Left lung (tissue), 10 donors: Measurements from ENCODE around the gene BRWD1. TPM values are rescaled to one million over a fixed set of nuclear protein-coding genes. Genes with fewer than 3 reads are reported as not detected.
A peak's percentile ranks its signal among the peaks of the same experiment; 100 is the strongest.

Experiments
- ATAC-seq: fragments of 200-7000 bp; cut with Tn5 transposase; one replicate; pipeline ENCODE4 v1.9.1; 2020; ENCODE audit warnings: moderate library complexity
- DNase-seq, 4 donors: peaks; one replicate each; pipeline ENCODE4 v3.0.0-alpha.2; 2013 to 2020
- H3K27ac ChIP-seq, 2 donors: fragments of 200-600 bp; sonication (generic) in 1 of 2; one replicate each; pipeline versions ENCODE4 v1.5.0 to v1.8.0; 2020 to 2021
- H3K27me3 ChIP-seq, 2 donors: fragments of 200-600 bp; sonication (generic) in 1 of 2; one replicate each; pipeline versions ENCODE4 v1.5.0 to v1.8.0; 2020 to 2021
- H3K36me3 ChIP-seq, 2 donors: fragments of 200-600 bp; sonication (generic) in 1 of 2; one replicate each; pipeline versions ENCODE4 v1.5.0 to v1.8.0; 2020 to 2021
- H3K4me1 ChIP-seq, 2 donors: fragments of 200-600 bp; one replicate each; pipeline ENCODE4 v1.8.0; 2021
- H3K4me3 ChIP-seq, 2 donors: fragments of 200-600 bp; sonication (generic) in 1 of 2; one replicate each; pipeline versions ENCODE4 v1.5.0 to v1.8.0; 2020 to 2021; ENCODE audit warnings: mild to moderate bottlenecking in 1 of 2
- H3K9me3 ChIP-seq, 2 donors: fragments of 200-600 bp; sonication (generic) in 1 of 2; one replicate each; pipeline versions ENCODE4 v1.5.0 to v1.8.0; 2020 to 2021
- CTCF ChIP-seq, 2 donors: fragments of 200-600 bp; sonication (generic) in 1 of 2; IDR thresholded peaks; one replicate each; pipeline versions ENCODE4 v1.5.0 to v1.8.0; 2021; ENCODE audit warnings: antibody characterized with exemption in 2 of 2
- intact Hi-C, 2 donors: fragments of 100-400 bp; cut with DNase I; formaldehyde crosslinking; loops; one replicate each; pipeline versions ENCODE4 v1.11.2 to v1.14.2; 2022
- polyA plus RNA-seq, 6 donors: library from polyadenylated mRNA; unstranded; fragments of 120-200 nt; gene quantifications; one replicate each; pipeline ENCODE4 v1.2.1, GENCODE V29; 2013; ENCODE audit not compliant: insufficient read length in 6 of 6
- total RNA-seq, 2 donors: library from RNA; stranded (reverse); fragmentation: NEBNext Ultra II Directional; extraction: Animal tissue kit (Norgen Biotek cat#: 25700); gene quantifications; one replicate each; pipeline ENCODE4 v1.2.1, GENCODE V29; 2021
- donor health status: DM: no; HTN: yes; CAD: no.
- donor health status: DM: no; HTN: no; CAD: no.

The BRWD1 gene
- total and polyA plus RNA-seq, 8 donors = 33.0 to 54.3 (median 47.3) TPM

GRCh38 chr21:39187141-39187540, 126.3 kb downstream of the BRWD1 start:
- no peak for ATAC-seq
- Histone ChIP-seq H3K4me1 (peaks cover 0 to 16% of the 10 kb centered on the region in 2 donors), H3K36me3 (no peaks in the 10 kb centered on the region), H3K9me3 (no peaks in the 10 kb centered on the region), H3K27me3 (no peaks in the 10 kb centered on the region), H3K27ac (no peak overlapping the region), H3K4me3 (no peak overlapping the region)
- DNase-seq = no peak
- TF ChIP-seq CTCF (IDR thresholded peaks at IDR 0.05) = no peak
- intact Hi-C loops = no loop called here

GRCh38 chr21:39186676-39187075, 126.8 kb downstream of the BRWD1 start:
- intact Hi-C loops = no loop called here
- DNase-seq = no peak
- Histone ChIP-seq H3K4me1 (peaks cover 0 to 21% of the 10 kb centered on the region in 2 donors), H3K27me3 (no peaks in the 10 kb centered on the region), H3K9me3 (no peaks in the 10 kb centered on the region), H3K4me3 (no peak overlapping the region), H3K36me3 (no peaks in the 10 kb centered on the region), H3K27ac (no peak overlapping the region)
- no peak for ATAC-seq
- no peak for TF ChIP-seq CTCF (IDR thresholded peaks at IDR 0.05)

GRCh38 chr21:39185157-39185556, 128.3 kb downstream of the BRWD1 start:
- H3K27me3 ChIP-seq = no peaks in the 10 kb centered on the region
- H3K4me3 ChIP-seq = no peak overlapping the region
- no peak for DNase-seq
- no peak for ATAC-seq
- H3K9me3 ChIP-seq = no peaks in the 10 kb centered on the region
- no peak for TF ChIP-seq CTCF (IDR thresholded peaks at IDR 0.05)
- no peak overlapping the region for H3K27ac ChIP-seq
- H3K36me3 ChIP-seq = no peaks in the 10 kb centered on the region
- peaks cover 0 to 22% of the 10 kb centered on the region in 2 donors for H3K4me1 ChIP-seq
- intact Hi-C loops = no loop called here

GRCh38 chr21:39184050-39184980, 129.1 kb downstream of the BRWD1 start:
- DNase-seq = no peak
- no peaks in the 10 kb centered on the region for H3K27me3 ChIP-seq
- H3K4me1 ChIP-seq = peaks cover 0 to 22% of the 10 kb centered on the region in 2 donors
- H3K27ac ChIP-seq = peak overlapping the region; percentile 91 to 92
- intact Hi-C loops = no loop called here
- no peak for ATAC-seq
- TF ChIP-seq CTCF (IDR thresholded peaks at IDR 0.05) = no peak
- H3K9me3 ChIP-seq = no peaks in the 10 kb centered on the region
- peak overlapping the region; percentile 80 to 94 for H3K4me3 ChIP-seq
- H3K36me3 ChIP-seq = peaks cover 0 to 7% of the 10 kb centered on the region in 2 donors

- Histone ChIP-seq H3K9me3 (no peaks in the 10 kb centered on the region), H3K27ac (peak within 1 kb of the TSS; percentile 91 to 92), H3K36me3 (peaks cover 0 to 16% of the 10 kb centered on the region in 2 donors), H3K27me3 (no peaks in the 10 kb centered on the region), H3K4me1 (peaks cover 0 to 22% of the 10 kb centered on the region in 2 donors), H3K4me3 (peak within 1 kb of the TSS; percentile 80 to 94)
- DNase-seq = peak; percentile 90 to 100 (median 96)
- TF ChIP-seq CTCF (IDR thresholded peaks at IDR 0.05) = no peak
- intact Hi-C loops = no loop called here
- peak; percentile 96 for ATAC-seq
Measured at GRCh38 chr21:39183272-39184049, 130.0 kb downstream of the BRWD1 start, which contains the start of gene PSMG1. Gene PSMG1 (minus strand): TSS chr21:39183451. CDS start chr21:39183385, 66 bp downstream.
